Fibroblast of lung (primary cell): ENCODE data around the gene GCC2. TPM values are rescaled to one million over a fixed set of nuclear protein-coding genes. Genes with fewer than 3 reads are reported as not detected.
A peak's percentile ranks its signal among the peaks of the same experiment; 100 is the strongest.
"Not testable (repeated sequence)": the region's sequence is repeated elsewhere in the genome, so short reads cannot be mapped to it uniquely, and the experiment has no call there.

Source experiments
- DNase-seq, 2 donors: peaks; one replicate each; pipeline versions ENCODE4 v3.0.0 to v3.0.0-alpha.2; 2010; ENCODE audit warnings: low read depth in 2 of 2
- H2AFZ ChIP-seq: 2 replicates; pipeline ENCODE4 v1.5.1; 2012; ENCODE audit warnings: low read length, control low read depth, inconsistent platforms
- H3K27ac ChIP-seq: 2 replicates; pipeline ENCODE4 v1.5.1; 2011; ENCODE audit warnings: low read length, control low read depth; ENCODE audit not compliant: insufficient read depth
- H3K27me3 ChIP-seq: 2 replicates; pipeline ENCODE4 v1.5.1; 2011; ENCODE audit warnings: mild to moderate bottlenecking, low read length; ENCODE audit not compliant: control insufficient read depth, insufficient read depth
- H3K36me3 ChIP-seq: 2 replicates; pipeline ENCODE4 v1.5.1; 2011; ENCODE audit warnings: low read length; ENCODE audit not compliant: control insufficient read depth, insufficient read depth
- H3K4me1 ChIP-seq: 2 replicates; pipeline ENCODE4 v1.5.1; 2011; ENCODE audit warnings: low read length; ENCODE audit not compliant: control insufficient read depth, insufficient read depth; ENCODE audit errors: extremely low read depth
- H3K4me2 ChIP-seq: 2 replicates; pipeline ENCODE4 v1.5.1; 2011; ENCODE audit warnings: low read length, control low read depth; ENCODE audit not compliant: insufficient read depth; ENCODE audit errors: extremely low read depth
- H3K4me3 ChIP-seq, 4 experiments: fragments of 200-600 bp in 1 of 4; sonication (generic) in 1 of 4; replicated peaks in 1 of 4; 2 replicates each; pipeline ENCODE4 v1.5.1; 2011 to 2016; ENCODE audit warnings: low read length in 4 of 4, low read depth in 3 of 4, mild to moderate bottlenecking in 3 of 4, control low read depth in 2 of 4, inconsistent platforms in 1 of 4, mixed read lengths in 1 of 4; ENCODE audit not compliant: insufficient read depth in 1 of 4; ENCODE audit errors: control extremely low read depth in 1 of 4
- H3K79me2 ChIP-seq: 2 replicates; pipeline ENCODE4 v1.5.1; 2012; ENCODE audit warnings: mild to moderate bottlenecking, low read length, inconsistent platforms; ENCODE audit not compliant: control insufficient read depth, insufficient read depth
- H3K9ac ChIP-seq: 2 replicates; pipeline ENCODE4 v1.5.1; 2011; ENCODE audit warnings: mild to moderate bottlenecking, low read length, control low read depth; ENCODE audit not compliant: insufficient read depth
- H3K9me3 ChIP-seq: 2 replicates; pipeline ENCODE4 v1.5.1; 2012; ENCODE audit warnings: low read depth, low read length; ENCODE audit not compliant: control insufficient read depth, insufficient read depth
- H4K20me1 ChIP-seq: 2 replicates; pipeline ENCODE4 v1.5.1; 2011; ENCODE audit warnings: low read length; ENCODE audit not compliant: control insufficient read depth, insufficient read depth; ENCODE audit errors: extremely low read depth
- EZH2 ChIP-seq: IDR thresholded peaks from 2 replicates; pipeline ENCODE4 v1.5.1; 2012; ENCODE audit warnings: low read length, control low read depth, mild to moderate bottlenecking; ENCODE audit errors: missing control alignments
- polyA plus RNA-seq, 2 donors: library from polyadenylated mRNA; depleted of rRNA in 1 of 2; stranded (reverse) in 1 of 2; unstranded in 1 of 2; fragments of >200 nt; gene quantifications; 2 replicates each; pipeline ENCODE4 v1.2.1, GENCODE V29; 2011 to 2012; ENCODE audit warnings: missing spikeins in 1 of 2
- total RNA-seq: library from RNA; depleted of rRNA; stranded (reverse); fragments of >200 nt; gene quantifications from 2 replicates; pipeline ENCODE4 v1.2.1, GENCODE V29; 2014
- TF ChIP-seq, protein P1 (sequence below), 2 donors: IDR thresholded peaks in 1 of 2; conservative IDR thresholded peaks in 1 of 2; 1 replicate in 1 of 2; 2 replicates in 1 of 2; pipeline ENCODE4 v1.5.1; 2011 to 2012; ENCODE audit warnings: low read length in 2 of 2, control low read depth in 1 of 2, inconsistent platforms in 1 of 2, low read depth in 1 of 2, mild to moderate bottlenecking in 1 of 2

The GCC2 gene
- total and polyA plus RNA-seq, 2 donors (not counting 1 experiment from before 2014, with no cell fraction given) = 16.3 to 26.4 TPM

DNA sequence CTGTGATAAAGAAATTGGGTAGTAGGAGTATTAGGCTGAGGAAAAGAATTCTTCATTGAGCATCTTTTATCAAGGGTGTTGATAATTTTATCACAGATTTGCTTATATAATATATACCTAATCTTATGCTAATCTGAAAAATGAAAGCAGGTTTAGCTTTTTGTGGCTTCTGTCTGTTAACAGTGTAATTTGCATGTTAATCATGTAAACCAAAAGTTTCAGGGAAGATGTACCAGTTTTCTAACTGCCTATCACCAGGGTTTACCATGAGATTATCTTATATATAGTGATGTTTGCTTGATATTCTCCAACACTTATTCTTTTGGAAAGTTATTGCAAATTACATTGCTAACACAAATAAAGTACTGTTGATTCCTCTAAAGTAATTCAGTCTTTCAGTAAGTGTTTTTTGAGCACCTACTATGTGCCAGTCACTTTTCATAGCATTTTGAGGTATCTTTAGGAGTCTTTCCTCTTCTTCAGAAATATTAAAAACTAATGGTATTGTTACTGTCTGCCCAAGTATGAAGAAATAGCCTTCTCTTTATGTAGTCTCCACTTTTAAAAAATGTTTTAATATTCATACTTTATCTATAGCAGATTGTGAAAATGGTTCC, 41.6 kb downstream of the GCC2 start:
- Histone ChIP-seq H3K4me2 (no peak overlapping the region), H3K9ac (no peak overlapping the region), H3K79me2 (no peaks in the 10 kb centered on the region), H3K4me3 (no peak overlapping the region), H4K20me1 (no peaks in the 10 kb centered on the region), H3K4me1 (peaks cover 4% of the 10 kb centered on the region), H3K9me3 (no peaks in the 10 kb centered on the region), H2AFZ (no peak overlapping the region), H3K27ac (no peak overlapping the region), H3K36me3 (no peaks in the 10 kb centered on the region), H3K27me3 (no peaks in the 10 kb centered on the region)
- TF ChIP-seq, protein P1, sequence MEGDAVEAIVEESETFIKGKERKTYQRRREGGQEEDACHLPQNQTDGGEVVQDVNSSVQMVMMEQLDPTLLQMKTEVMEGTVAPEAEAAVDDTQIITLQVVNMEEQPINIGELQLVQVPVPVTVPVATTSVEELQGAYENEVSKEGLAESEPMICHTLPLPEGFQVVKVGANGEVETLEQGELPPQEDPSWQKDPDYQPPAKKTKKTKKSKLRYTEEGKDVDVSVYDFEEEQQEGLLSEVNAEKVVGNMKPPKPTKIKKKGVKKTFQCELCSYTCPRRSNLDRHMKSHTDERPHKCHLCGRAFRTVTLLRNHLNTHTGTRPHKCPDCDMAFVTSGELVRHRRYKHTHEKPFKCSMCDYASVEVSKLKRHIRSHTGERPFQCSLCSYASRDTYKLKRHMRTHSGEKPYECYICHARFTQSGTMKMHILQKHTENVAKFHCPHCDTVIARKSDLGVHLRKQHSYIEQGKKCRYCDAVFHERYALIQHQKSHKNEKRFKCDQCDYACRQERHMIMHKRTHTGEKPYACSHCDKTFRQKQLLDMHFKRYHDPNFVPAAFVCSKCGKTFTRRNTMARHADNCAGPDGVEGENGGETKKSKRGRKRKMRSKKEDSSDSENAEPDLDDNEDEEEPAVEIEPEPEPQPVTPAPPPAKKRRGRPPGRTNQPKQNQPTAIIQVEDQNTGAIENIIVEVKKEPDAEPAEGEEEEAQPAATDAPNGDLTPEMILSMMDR (conservative IDR thresholded peaks at IDR 0.05 in 1 of 2, IDR thresholded peaks at IDR 0.05 in 1 of 2; ENCODE audit: low read depth in 1 of 2, low read length in 2 of 2) = no peak
- no peak for TF ChIP-seq EZH2
- no peak for DNase-seq

DNA sequence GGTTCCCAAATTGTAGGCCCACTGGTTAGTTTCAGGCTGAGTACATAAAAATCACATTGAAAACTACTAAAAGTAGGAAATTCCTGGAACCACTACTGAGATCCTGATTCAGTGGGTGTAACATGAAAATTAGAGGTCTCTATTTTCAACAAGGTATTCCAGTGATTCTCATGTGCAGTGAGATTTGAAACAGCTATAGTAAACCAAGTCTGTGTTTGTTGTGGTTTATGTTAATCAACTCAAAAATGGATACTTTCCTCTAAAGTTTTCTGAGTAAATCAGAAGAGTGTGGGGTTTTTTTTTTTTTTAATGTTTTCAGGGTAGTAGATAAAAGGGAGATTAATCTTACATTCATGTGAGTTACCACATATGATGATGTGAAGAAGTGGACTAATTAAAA, 42.8 kb downstream of the GCC2 start:
- no peak overlapping the region for H3K4me3 ChIP-seq
- H3K4me2 ChIP-seq = no peak overlapping the region
- no peaks in the 10 kb centered on the region for H3K27me3 ChIP-seq
- H4K20me1 ChIP-seq = no peaks in the 10 kb centered on the region
- H3K4me1 ChIP-seq = peaks cover 4% of the 10 kb centered on the region
- no peak overlapping the region for H3K27ac ChIP-seq
- H3K9me3 ChIP-seq = no peaks in the 10 kb centered on the region
- H3K36me3 ChIP-seq = no peaks in the 10 kb centered on the region
- TF ChIP-seq, protein P1 (conservative IDR thresholded peaks at IDR 0.05 in 1 of 2, IDR thresholded peaks at IDR 0.05 in 1 of 2; ENCODE audit: low read depth in 1 of 2, low read length in 2 of 2) = no peak
- no peak for TF ChIP-seq EZH2
- no peak overlapping the region for H2AFZ ChIP-seq
- DNase-seq = peak in 1 of 2 donors; percentile 9
- no peaks in the 10 kb centered on the region for H3K79me2 ChIP-seq
- no peak overlapping the region for H3K9ac ChIP-seq

DNA sequence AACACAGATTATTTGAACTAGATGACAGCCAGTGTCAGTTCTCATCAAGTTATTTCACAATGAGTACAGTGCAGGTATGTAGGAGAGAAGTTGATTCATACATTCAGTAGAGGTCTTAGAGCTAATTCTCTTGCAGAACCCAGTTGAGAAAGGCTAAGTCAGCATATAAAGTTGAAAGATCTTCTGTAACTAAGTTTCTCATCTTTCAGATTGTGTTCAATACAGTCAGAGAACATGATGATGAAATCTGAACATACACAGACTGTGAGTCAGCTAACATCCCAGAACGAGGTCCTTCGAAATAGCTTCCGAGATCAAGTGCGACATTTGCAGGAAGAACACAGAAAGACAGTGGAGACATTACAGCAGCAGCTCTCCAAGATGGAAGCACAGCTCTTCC, 43.4 kb downstream of the GCC2 start:
- Histone ChIP-seq H3K4me2 (no peak overlapping the region), H3K9ac (no peak overlapping the region), H4K20me1 (no peaks in the 10 kb centered on the region), H3K79me2 (no peaks in the 10 kb centered on the region), H3K27ac (no peak overlapping the region), H2AFZ (no peak overlapping the region), H3K9me3 (no peaks in the 10 kb centered on the region), H3K4me1 (peaks cover 4% of the 10 kb centered on the region), H3K27me3 (no peaks in the 10 kb centered on the region), H3K36me3 (no peaks in the 10 kb centered on the region), H3K4me3 (no peak overlapping the region)
- DNase-seq = peak; percentile 95 to 96
- TF ChIP-seq, protein P1 (conservative IDR thresholded peaks at IDR 0.05 in 1 of 2, IDR thresholded peaks at IDR 0.05 in 1 of 2; ENCODE audit: low read depth in 1 of 2, low read length in 2 of 2) = peak in 1 of 2 donors; percentile 11
- no peak for TF ChIP-seq EZH2

DNA sequence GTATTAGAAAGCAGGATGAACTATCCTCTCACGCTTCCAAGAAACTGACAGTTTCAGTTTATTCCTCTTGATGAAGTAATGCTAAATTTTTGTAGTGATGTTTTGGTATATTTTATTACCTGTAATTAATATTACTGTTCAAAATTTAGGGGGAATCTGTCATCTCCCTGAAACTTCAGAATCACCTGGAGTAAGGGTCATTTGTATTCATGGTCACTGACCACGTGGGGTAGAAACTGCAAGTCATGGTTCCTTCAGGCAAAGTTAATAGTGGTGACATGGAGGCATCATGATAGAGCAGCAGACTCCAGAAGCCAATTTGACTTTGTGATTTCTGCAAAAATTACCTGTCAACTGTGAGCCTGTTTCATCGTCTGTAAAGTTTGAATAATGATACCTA, 47.2 kb downstream of the GCC2 start:
- not testable (repeated sequence) for H3K79me2 ChIP-seq, H2AFZ ChIP-seq, H3K9me3 ChIP-seq, H3K4me3 ChIP-seq, H3K4me1 ChIP-seq, H3K9ac ChIP-seq, H3K27me3 ChIP-seq, H3K27ac ChIP-seq, H4K20me1 ChIP-seq, DNase-seq, H3K36me3 ChIP-seq, H3K4me2 ChIP-seq

DNA sequence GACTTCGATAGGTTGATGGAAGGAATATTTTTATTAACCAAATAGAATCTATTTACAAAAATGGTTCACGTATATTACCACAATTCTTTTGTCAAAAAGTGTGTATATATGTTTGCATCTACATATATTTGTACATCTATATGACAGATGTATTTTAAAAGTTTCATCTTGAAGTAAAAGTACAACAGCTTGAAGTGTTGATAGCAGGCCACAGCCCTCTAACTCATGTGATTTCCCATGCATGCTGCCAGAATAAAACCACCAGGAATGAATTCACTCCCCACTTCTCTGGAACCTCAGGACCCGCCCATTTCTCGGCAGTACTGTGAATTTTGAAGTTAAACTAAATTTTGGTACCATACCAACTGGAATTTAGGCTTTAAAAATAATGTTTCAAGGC, 58.6 kb downstream of the GCC2 start:
- H3K4me2 ChIP-seq, H3K9ac ChIP-seq, H3K36me3 ChIP-seq, H3K79me2 ChIP-seq, H3K4me1 ChIP-seq, H3K4me3 ChIP-seq, H3K27me3 ChIP-seq, H3K9me3 ChIP-seq, H3K27ac ChIP-seq, H4K20me1 ChIP-seq, H2AFZ ChIP-seq: not testable (repeated sequence)
- DNase-seq = peak; percentile 36 to 66
